ENCODE results near the gene DERA. TPM values are rescaled to one million over a fixed set of nuclear protein-coding genes. Genes with fewer than 3 reads are reported as not detected.
"Not testable (repeated sequence)": the region's sequence is repeated elsewhere in the genome, so short reads cannot be mapped to it uniquely, and the experiment has no call there.

Gene DERA
- total RNA-seq, 1 experiment from 2014 or later, result 40.8 TPM

DNA sequence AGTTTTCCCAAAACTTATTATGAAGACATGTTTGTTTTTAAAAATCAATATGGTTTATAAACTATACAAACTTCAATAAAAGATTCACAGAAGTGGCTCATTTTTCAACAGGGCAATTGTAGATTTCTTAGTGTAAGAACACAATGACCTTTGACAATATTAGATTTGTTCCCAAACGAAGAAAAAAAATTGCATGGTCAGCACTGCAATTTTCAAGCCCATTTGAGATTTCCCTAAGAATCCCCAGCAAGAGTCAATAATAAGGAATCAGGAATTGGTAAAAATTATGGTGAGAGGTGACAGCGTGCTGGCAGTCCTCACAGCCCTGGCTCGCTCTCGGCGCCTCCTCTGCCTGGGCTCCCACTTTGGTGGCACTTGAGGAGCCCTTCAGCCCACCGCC lies 145.8 kb downstream of the DERA start:
- Mint-ChIP-seq H3K27ac (ENCODE audit: low read depth, unreplicated experiment) (no peak overlapping the region), H3K36me3 (ENCODE audit: insufficient read depth, unreplicated experiment) (no peaks in the 10 kb centered on the region), H3K27me3 (ENCODE audit: insufficient read depth, unreplicated experiment) (no peaks in the 10 kb centered on the region), H3K4me3 (ENCODE audit: unreplicated experiment) (no peak overlapping the region), H3K9me3 (ENCODE audit: unreplicated experiment) (peaks cover 13% of the 10 kb centered on the region), H3K4me1 (ENCODE audit: insufficient read depth, unreplicated experiment) (no peaks in the 10 kb centered on the region)
- intact Hi-C loops (cut with micrococcal nuclease), result no loop called here
- no peak for DNase-seq (ENCODE audit: unreplicated experiment)
- ChIA-PET CTCF (no interaction called here), POLR2A (no interaction called here)
- no peak for TF ChIP-seq CTCF (IDR thresholded peaks at IDR 0.05; ENCODE audit: unreplicated experiment)
- BruUV-seq (replicated peaks), result no TSS peak

GRCh38 chr12:16057351-16057751 lies 146.2 kb downstream of the DERA start:
- DNase-seq (ENCODE audit: unreplicated experiment); H3K4me1 Mint-ChIP-seq (ENCODE audit: insufficient read depth, unreplicated experiment); intact Hi-C loops (cut with micrococcal nuclease); H3K27me3 Mint-ChIP-seq (ENCODE audit: insufficient read depth, unreplicated experiment); BruUV-seq (replicated peaks); H3K27ac Mint-ChIP-seq (ENCODE audit: low read depth, unreplicated experiment); H3K36me3 Mint-ChIP-seq (ENCODE audit: insufficient read depth, unreplicated experiment); CTCF ChIA-PET; H3K4me3 Mint-ChIP-seq (ENCODE audit: unreplicated experiment); POLR2A ChIA-PET: not testable (repeated sequence)
- H3K9me3 Mint-ChIP-seq (ENCODE audit: unreplicated experiment), result peaks cover 13% of the 10 kb centered on the region

DNA sequence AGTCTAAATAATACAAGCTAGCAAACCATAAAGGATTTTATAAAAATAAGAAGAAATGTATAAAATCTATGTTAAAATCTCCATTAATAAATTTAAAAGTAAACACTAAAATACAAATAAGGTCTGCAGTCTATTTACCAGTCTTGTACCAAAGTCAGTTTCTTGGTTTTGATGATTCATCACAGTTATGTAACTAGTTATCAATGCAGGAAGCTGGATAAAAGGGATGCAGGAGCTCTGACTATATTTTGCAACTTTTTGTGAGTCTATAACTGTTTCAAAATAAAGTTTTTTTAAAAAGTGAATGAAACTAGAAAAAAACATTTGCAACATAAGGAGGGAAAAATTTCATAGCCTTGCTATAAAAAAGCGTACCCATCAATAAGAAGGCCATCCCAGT lies 151.5 kb downstream of the DERA start:
- no peak overlapping the region for H3K4me3 Mint-ChIP-seq (ENCODE audit: unreplicated experiment)
- H3K27ac Mint-ChIP-seq (ENCODE audit: low read depth, unreplicated experiment), result no peak overlapping the region
- intact Hi-C loops (cut with micrococcal nuclease), result no loop called here
- H3K4me1 Mint-ChIP-seq (ENCODE audit: insufficient read depth, unreplicated experiment), result no peaks in the 10 kb centered on the region
- no TSS peak for BruUV-seq (replicated peaks)
- ChIA-PET POLR2A (interaction anchor here (0.6 to 0.7 kb wide), 2 partner anchors 15 to 624 kb away, joined by 3 read pairs; no protein-coding TSS in a partner anchor), CTCF (interaction anchor here (1.4 kb wide), 1 partner anchor 14 kb away, joined by 4 read pairs; no protein-coding TSS in a partner anchor)
- no peaks in the 10 kb centered on the region for H3K27me3 Mint-ChIP-seq (ENCODE audit: insufficient read depth, unreplicated experiment)
- H3K9me3 Mint-ChIP-seq (ENCODE audit: unreplicated experiment), result no peaks in the 10 kb centered on the region
- no peak for TF ChIP-seq CTCF (IDR thresholded peaks at IDR 0.05; ENCODE audit: unreplicated experiment)
- H3K36me3 Mint-ChIP-seq (ENCODE audit: insufficient read depth, unreplicated experiment), result no peaks in the 10 kb centered on the region
- DNase-seq (ENCODE audit: unreplicated experiment), result peak; percentile 33

DNA sequence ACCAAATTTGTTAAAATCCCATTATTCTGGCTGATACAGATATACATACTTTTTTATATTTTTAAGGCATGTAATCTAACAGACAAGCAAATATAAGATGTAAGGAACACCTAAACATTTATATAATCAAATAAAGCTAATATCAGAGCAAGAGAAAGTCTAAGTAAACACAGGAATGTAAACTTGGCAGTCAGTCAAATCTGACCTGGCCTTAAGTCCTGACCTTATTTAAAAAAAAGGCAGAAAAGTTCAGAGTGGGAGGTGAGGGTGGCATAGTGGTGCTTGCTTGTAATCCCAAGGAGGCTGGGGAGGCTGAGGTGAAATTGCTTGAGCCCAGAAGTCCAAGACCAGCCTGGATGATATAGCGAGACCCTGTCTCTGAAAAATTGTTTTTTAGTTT lies 152.6 kb downstream of the DERA start:
- DNase-seq (ENCODE audit: unreplicated experiment), result peak; percentile 14
- no peaks in the 10 kb centered on the region for H3K36me3 Mint-ChIP-seq (ENCODE audit: insufficient read depth, unreplicated experiment)
- no peak overlapping the region for H3K27ac Mint-ChIP-seq (ENCODE audit: low read depth, unreplicated experiment)
- no peaks in the 10 kb centered on the region for H3K9me3 Mint-ChIP-seq (ENCODE audit: unreplicated experiment)
- POLR2A ChIA-PET, result no interaction called here
- CTCF ChIA-PET, result interaction anchor here (0.6 kb wide), 1 partner anchor 549 kb away, joined by 3 read pairs; no protein-coding TSS in a partner anchor
- peaks cover 8% of the 10 kb centered on the region for H3K27me3 Mint-ChIP-seq (ENCODE audit: insufficient read depth, unreplicated experiment)
- no peak overlapping the region for H3K4me3 Mint-ChIP-seq (ENCODE audit: unreplicated experiment)
- TF ChIP-seq CTCF (IDR thresholded peaks at IDR 0.05; ENCODE audit: unreplicated experiment), result no peak
- no peaks in the 10 kb centered on the region for H3K4me1 Mint-ChIP-seq (ENCODE audit: insufficient read depth, unreplicated experiment)
- intact Hi-C loops (cut with micrococcal nuclease), result no loop called here
- no TSS peak for BruUV-seq (replicated peaks)

- CTCF ChIA-PET, result interaction anchor here (0.7 to 1.2 kb wide), 2 partner anchors 44 to 62 kb away, joined by 3 to 4 read pairs; no protein-coding TSS in a partner anchor
- Mint-ChIP-seq H3K27me3 (ENCODE audit: insufficient read depth, unreplicated experiment) (peaks cover 13% of the 10 kb centered on the region), H3K9me3 (ENCODE audit: unreplicated experiment) (no peaks in the 10 kb centered on the region), H3K4me1 (ENCODE audit: insufficient read depth, unreplicated experiment) (no peaks in the 10 kb centered on the region), H3K27ac (ENCODE audit: low read depth, unreplicated experiment) (no peak overlapping the region), H3K4me3 (ENCODE audit: unreplicated experiment) (no peak overlapping the region), H3K36me3 (ENCODE audit: insufficient read depth, unreplicated experiment) (no peaks in the 10 kb centered on the region)
- POLR2A ChIA-PET, result no interaction called here
- no TSS peak for BruUV-seq (replicated peaks)
- DNase-seq (ENCODE audit: unreplicated experiment), result no peak
- intact Hi-C loops (cut with micrococcal nuclease), result no loop called here
- TF ChIP-seq CTCF (IDR thresholded peaks at IDR 0.05; ENCODE audit: unreplicated experiment), result no peak
Observed at GRCh38 chr12:16070113-16070512, 159.0 kb downstream of the DERA start.

Measured in MCF 10A (cell line).